Measurements from ENCODE around the gene ZNF660.
"Not testable (repeated sequence)": the region's sequence is repeated elsewhere in the genome, so short reads cannot be mapped to it uniquely, and the experiment has no call there.

Gene ZNF660

DNA sequence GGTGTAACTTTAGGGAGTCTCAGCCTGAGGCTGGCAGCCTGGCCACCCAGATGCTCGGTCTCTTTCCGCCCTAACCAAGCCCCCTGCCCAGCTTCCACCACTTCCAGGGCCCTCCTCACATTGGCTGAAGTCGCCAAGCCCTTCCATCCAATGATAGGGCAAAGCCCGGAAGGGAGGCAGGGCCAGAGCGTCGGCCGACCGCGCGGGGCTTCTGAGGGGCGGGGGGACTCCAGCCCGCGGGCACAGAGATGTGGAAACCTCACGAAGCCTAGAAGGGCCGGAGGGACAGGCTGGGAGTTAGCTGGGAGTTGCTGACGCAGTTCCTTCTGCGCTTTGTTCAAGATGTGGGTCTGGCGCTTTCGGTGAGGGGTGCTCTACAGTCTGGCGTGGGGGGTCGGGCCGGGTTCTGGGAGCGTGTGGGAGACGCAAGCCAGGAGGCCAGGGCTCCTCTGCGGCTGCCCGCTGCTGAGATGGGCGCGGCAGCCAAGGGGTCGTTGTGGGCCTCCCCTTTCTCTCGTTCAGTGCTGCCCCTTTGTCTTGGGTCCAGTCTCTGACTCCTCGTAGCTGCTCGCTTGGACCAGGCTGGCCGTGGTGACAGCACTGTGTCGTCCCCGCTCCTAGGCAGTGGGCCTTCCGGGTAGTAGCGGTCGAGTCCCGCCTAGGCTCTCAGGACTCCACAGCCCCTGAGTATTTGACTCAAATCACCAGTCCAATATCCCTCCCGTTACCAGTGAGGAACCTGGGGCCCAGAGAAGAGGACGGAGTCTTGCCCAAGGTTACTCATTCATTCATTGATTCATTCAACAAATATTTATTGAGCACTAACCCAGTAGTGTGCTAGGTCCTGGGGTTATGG is at the start of gene ZNF660:
TSS of gene ZNF660 (plus strand) at position 319 of the 856 bp plus-strand sequence. CDS start 9,230 bp downstream, outside the sequence.
- no peak for DNase-seq

DNA sequence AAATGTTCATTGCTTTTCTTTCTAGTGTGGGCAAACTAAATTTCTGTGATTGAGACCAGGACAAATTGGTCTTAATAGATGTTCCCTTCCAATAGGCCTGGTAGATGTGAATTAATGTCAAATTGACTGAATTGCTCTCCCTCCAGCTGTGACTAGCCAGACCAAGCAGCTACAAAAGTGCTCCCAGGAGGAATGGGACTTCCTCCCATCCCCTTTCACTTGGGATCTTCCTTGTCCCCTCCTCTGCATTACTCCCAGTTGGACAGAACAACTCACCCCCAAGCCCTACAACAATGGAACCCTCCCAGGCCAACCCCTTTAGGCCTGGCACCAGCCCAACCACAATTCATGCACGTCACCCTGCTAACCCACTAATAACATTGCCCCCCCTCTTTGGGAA is 49.4 kb upstream of the ZNF660 start:
- no peak for DNase-seq

DNA sequence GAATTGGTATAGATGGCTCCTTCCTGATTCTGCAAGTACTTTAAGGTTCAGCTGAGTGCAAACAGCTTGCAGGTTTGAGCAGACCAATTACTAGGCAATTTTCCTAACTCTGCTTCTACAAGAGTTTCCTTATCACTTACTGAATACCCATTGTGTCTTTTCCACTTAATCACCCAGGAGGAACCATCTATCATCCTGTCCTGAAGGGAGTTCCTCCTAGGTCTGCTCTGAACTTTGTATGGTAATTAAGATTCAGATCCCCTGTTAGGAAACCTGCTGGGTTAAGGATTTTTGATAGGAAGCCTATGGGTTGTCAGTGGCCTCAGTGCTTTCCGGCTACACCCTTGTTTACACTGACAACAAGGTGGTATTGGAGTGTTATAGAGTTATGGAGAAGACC is 40.0 kb upstream of the ZNF660 start:
- not testable (repeated sequence) for DNase-seq

DNA sequence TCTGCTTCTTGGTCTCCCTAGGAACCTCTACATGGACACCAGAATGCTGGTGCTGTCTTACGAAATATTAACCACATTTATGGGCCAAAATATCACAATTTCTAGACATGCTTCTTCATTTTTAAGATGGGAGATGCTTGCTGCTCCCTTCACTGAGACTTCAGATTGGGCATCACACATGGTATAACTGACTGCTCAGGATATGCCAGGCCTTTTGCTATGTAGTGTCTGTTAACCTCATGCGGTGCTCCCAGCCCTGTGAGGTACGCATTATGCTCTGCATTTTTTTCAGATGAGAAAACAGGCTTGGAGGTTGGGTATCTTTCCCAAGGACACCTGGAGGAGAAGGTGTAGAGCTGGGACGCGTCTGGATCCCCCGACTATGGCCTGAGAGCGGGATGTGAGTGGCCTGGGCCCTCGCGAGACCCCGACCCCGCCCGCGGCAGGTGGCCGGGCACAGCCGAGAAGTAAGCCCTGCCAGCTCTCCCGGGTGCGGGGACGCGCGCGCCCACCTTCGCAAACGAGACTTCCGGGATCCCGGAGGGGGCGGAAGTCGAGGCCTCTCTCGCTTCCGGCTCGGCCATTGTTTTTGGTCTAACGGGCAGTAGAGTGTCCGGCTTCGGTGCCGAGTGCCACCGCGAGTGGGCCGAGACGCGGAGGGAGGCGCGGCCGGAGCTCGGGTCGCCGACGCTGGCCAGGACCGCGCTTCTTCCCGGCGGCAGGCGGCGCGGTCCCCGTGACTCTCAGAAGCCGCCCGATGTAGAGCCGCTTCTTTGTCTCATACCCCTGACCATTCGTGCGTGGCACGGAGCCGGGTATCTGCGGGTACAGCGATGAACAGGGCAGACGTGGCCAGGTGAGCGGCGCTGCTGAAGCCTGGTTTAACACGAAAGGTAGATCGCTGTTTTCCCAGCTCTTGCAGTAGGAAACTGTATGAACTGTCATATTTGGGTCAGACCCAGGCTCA is 29.9 kb upstream of the ZNF660 start, which contains the start of gene ZKSCAN7:
TSS of gene ZKSCAN7 (plus strand) at position 568 of the 967 bp plus-strand sequence. CDS start 1,855 bp downstream, outside the sequence.
- DNase-seq, result peak; percentile 38 to 41

GRCh38 chr3:44555723-44556122 is 29.0 kb upstream of the ZNF660 start:
- DNase-seq, result no peak

- DNase-seq, result no peak
Observed at GRCh38 chr3:44557074-44557473, 27.7 kb upstream of the ZNF660 start.

DNA sequence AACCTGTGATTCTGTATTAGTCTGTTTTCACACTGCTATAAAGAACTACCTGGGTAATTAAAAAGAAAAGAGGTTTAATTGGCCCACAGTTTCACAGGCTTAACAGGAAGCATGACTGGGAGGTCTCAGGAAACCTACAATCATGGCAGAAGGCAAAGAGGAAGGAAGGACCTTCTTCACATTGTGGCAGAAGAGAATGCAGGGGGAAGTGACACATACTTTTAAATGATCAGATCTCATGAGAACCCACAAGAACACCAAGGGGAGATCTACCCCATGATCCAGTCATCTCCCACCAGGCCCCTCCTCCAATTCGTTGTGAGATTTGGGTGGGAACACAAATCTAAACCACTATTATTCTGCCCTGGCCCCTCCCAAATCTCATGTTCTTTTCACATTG is 23.7 kb upstream of the ZNF660 start:
- no peak for DNase-seq

DNA sequence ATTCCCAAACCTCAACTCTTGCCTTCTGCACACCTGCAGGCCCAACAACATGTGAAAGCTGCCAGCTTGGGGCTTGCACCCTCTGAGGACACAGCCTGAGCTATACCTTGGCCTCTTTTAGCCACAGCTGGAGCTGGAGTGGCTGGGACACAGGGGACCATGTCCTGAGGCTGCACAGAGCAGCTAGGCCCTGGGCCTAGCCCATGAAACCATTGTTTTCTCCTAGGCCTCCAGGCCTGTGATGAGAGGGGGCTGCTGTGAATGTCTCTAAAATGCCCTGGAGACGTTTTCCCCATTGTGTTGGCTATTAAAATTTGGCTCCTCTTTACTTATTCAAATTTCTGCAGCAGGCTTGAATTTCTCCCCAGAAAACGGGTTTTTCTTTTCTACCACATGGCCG is 22.6 kb upstream of the ZNF660 start:
- no peak for DNase-seq

DNA sequence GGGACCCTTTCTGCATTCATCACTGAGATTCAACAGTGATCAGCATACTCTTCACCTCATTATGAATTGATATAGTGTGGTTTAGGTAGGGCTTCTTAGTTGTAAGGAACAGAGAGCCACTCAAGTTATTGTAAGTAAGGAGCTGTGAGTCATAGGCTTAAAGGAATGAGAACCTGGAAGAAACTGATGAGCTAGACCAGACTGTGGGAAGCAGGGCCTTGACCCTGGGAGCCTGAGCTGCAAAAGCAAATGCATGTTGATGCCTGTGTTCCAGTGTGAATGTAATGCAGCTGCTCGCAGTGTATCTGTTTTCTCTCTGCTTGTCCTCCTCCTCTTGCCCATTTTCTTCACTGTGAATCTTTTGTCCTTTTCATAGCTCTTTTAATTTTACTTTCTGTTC is 16.2 kb upstream of the ZNF660 start:
- DNase-seq, result no peak

GRCh38 chr3:44571024-44571423 is 13.7 kb upstream of the ZNF660 start:
- DNase-seq, result no peak

DNA sequence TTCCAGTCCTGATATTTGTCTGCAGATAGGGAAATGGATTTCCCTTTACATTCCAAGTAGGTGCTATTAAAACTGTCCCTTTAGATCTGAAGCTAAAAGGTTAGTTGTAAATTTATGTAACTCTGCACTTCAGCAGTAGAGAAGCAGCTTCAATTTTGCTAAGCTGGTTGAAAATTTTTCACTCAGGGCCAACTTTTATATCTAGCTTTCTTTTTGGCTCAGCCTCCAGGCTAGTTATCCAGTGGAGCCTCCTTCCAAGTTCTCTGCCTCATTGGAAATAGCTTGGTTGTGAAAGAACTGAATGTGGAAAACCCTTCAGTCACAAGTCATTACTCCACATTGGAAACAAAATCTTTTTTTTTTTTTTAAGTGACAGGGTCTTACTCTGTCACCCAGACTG is 8.2 kb upstream of the ZNF660 start:
- DNase-seq, result no peak

DNA sequence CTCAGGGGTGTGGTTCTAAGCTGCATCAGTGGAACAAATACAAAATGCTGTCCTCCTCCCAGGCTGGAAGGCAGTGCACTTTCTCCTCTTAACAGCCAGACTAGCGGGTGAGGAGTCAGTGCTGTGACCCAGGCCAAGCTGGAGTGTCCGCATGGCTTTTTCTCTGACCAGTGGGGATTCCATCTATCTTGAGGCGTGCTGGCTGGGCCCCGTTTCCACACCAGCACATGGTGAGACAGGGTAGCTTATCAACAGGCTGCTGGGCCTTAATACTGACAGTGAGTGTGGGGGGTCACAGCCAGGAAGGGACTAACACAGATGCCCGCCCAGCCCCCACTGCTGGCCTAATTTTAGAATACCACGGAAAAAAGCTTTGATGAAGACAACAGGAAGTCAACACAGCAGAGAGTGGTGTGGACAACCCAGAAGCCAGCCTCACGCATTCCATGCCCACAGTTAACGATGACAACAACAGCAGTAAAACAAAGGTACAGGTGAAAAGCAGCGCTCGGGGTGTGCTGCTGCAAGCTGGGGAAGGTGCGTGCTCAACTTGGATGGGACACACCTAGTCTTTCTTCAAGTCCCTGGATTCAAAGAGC is 7.3 kb upstream of the ZNF660 start:
- DNase-seq, result not testable (repeated sequence)

GRCh38 chr3:44578316-44578715 is 6.4 kb upstream of the ZNF660 start:
- not testable (repeated sequence) for DNase-seq

- not testable (repeated sequence) for DNase-seq
Observed at GRCh38 chr3:44578924-44579515, 5.7 kb upstream of the ZNF660 start.

- DNase-seq, result not testable (repeated sequence)
Observed at GRCh38 chr3:44579749-44580148, 5.0 kb upstream of the ZNF660 start.

GRCh38 chr3:44580971-44581370 is 3.8 kb upstream of the ZNF660 start:
- not testable (repeated sequence) for DNase-seq

- DNase-seq, result no peak
Observed at GRCh38 chr3:44596621-44597020, 11.9 kb downstream of the ZNF660 start.

DNA sequence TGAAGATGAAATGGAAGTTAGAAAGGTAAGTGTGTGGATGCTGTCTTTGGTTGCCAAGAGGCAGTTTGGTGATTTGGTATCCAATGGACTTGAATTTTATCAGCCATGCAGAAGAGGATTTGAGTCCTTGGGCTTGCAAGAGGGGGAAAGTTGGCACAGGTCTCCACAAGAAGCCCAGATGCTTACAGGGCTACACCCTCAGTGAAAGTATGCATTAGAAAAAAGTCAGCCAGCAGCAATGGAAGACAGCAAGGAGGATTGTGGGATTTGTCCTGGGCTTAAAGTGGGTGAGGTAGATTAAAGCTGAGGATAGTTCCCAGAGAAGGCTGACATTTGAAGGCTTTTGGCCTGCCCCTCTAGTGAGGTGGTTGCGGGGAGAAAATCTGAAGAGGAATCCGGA is 17.0 kb downstream of the ZNF660 start:
- DNase-seq, result no peak

- DNase-seq, result no peak
Observed at GRCh38 chr3:44612678-44613077, 27.9 kb downstream of the ZNF660 start.

DNA sequence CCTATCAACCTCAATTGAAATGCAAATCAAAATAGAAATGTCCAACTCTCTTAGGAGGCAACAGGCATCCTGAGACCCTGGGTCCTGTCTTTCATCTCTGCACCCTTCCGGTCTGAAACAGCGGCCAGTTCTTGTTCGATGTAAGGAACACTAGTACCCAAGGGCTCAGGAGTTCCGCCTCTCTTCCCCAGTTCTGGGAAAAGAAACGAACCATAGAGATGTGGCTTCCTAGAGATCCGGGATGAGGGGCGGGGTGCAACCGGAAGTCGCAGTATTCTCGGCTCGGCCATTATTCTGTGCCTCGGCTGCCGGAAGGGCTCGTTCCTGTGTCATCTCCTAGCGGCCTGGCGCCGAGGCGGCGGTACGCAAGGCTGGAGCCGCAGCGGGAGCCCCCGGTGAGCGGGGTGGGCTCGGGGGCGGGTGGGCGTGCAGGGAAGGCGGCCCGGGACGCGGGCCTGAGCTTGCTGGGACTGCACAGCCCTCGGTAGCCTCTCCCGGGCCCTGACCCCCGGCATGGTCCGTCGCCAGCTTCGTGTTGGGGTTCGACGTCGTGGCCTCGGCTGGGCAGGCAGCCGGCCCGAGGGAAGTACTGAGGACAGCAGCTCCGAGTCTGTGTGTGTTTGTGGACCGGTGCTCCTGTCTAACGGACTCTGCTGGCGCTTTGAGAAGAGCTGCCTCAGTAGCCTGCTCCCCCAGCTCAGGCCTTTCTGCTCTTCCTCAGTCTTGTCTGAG is 40.2 kb downstream of the ZNF660 start, which contains the start of gene ZNF197:
TSS of gene ZNF197 (plus strand) at position 288 of the 732 bp plus-strand sequence. CDS start 4,119 bp downstream, outside the sequence.
- peak; percentile 41 to 52 for DNase-seq

DNA sequence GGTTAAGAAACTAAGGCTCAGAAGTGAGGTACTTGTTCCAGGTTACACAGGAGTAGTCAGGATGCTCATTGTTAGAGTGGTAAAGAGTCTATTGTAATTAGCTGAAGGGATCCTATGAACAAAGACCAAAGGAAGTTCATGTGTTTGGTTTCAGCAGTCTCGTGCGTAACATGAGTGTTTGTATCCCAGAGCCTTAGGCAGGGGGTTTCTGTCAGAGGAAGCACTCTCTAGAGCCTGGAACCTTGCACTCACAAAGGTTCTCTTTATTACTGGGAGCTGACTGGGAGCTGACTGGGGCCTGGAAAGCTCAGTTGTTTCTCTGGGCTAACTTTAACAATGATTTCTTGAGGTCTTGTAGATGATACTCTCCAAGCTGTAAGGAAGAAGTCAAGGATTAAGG is 44.0 kb downstream of the ZNF660 start:
- no peak for DNase-seq

- DNase-seq, result no peak
Observed at GRCh38 chr3:44632193-44632592, 47.4 kb downstream of the ZNF660 start.
